Measurements from ENCODE around the gene C3orf18.

The C3orf18 gene

DNA sequence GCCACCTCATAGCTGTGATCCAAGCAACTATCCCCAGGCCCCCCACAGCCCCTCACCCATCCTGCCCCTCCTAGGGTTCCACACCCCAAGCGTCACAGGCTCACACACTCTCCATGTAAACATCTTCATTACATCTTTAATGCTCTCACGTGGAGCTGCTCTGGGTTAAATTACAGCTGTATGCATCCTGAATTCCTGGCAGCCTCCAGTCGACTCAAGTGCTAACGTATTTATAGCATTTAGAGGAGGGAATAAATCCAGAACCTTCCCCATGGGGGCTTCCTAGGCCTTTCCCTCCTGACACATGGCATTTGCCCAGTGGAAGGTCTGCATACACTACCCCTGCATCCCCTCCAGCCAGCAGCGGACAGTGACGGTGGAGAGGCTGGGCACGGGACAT lies 9.6 kb downstream of the C3orf18 start:
- TF ChIP-seq ZNF384 (IDR thresholded peaks at IDR 0.05) (no peak), SUZ12 (IDR thresholded peaks at IDR 0.05) (no peak), HDGF (IDR thresholded peaks at IDR 0.05; ENCODE audit: borderline replicate concordance) (no peak), LEF1 (IDR thresholded peaks at IDR 0.05; ENCODE audit: borderline replicate concordance) (no peak)
- CTCF ChIA-PET: no interaction called here
- POLR2A ChIA-PET: interaction anchor here (2.6 kb wide), 1 partner anchor 11 kb away, joined by 15 read pairs; the partner anchor contains the start of gene HEMK1
- DNase-seq (ENCODE audit: extremely low spot score): no peak

DNA sequence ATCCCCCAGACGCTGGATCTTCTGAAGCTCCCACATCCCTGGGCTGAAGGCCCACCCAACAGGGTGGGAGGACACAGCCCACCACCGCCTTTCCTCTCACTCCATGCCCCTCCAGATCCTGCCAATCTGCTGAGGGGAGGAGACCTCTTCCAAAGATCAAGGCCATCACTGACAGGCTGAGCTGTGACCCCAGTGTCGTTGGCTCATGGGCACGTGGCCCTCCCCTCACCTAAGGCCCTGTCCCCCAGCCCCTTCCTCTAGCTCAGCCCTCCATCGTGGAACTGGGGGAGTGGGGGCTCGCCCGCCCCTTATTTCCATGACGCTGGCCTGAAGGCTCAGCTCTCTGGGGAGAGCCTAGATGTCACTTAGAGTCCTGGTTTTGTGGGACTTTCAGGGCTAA lies 10.4 kb downstream of the C3orf18 start:
- ChIA-PET CTCF (no interaction called here), POLR2A (interaction anchor here (2.6 kb wide), 1 partner anchor 12 kb away, joined by 15 read pairs; the partner anchor contains the start of gene HEMK1)
- TF ChIP-seq L3MBTL2 (conservative IDR thresholded peaks at IDR 0.05) (no peak), FOXM1 (IDR thresholded peaks at IDR 0.05; ENCODE audit: borderline replicate concordance) (no peak), SP1 (IDR thresholded peaks at IDR 0.05) (no peak), CTBP1 (IDR thresholded peaks at IDR 0.05; ENCODE audit: borderline replicate concordance) (no peak), FOXA1 (IDR thresholded peaks at IDR 0.05) (no peak), BHLHE40 (IDR thresholded peaks at IDR 0.05; ENCODE audit: borderline replicate concordance) (no peak), ARNT (IDR thresholded peaks at IDR 0.05) (no peak), NFRKB (IDR thresholded peaks at IDR 0.05) (no peak), TARDBP (IDR thresholded peaks at IDR 0.05) (no peak), FOXK2 (IDR thresholded peaks at IDR 0.05) (no peak), ELF4 (IDR thresholded peaks at IDR 0.05) (no peak), HDGF (IDR thresholded peaks at IDR 0.05; ENCODE audit: borderline replicate concordance) (no peak), SUZ12 (IDR thresholded peaks at IDR 0.05) (no peak), LEF1 (IDR thresholded peaks at IDR 0.05; ENCODE audit: borderline replicate concordance) (no peak), ZNF384 (IDR thresholded peaks at IDR 0.05) (no peak)
- TF ChIP-seq, protein P1, sequence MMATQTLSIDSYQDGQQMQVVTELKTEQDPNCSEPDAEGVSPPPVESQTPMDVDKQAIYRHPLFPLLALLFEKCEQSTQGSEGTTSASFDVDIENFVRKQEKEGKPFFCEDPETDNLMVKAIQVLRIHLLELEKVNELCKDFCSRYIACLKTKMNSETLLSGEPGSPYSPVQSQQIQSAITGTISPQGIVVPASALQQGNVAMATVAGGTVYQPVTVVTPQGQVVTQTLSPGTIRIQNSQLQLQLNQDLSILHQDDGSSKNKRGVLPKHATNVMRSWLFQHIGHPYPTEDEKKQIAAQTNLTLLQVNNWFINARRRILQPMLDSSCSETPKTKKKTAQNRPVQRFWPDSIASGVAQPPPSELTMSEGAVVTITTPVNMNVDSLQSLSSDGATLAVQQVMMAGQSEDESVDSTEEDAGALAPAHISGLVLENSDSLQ (IDR thresholded peaks at IDR 0.05): no peak
- DNase-seq (ENCODE audit: extremely low spot score): no peak

DNA sequence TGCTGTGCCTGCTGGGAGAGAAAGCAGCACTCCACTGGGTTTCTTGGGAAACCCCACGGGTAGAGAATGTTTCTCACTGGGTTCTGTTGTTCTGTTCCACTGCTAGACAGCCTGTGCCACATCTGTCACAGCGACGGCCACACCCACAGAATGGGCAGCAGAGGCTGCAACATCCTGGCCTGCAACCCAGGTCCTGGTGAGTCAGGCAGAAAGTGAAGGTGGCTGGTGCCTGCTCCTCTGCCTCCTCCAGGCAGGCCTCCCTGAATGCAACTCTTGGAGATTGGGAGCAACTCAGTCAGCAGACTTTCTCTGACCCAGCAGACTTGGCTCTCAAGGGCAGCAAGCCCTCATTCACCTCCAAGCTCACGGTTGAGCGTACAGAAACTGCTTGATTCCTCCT lies 13.0 kb downstream of the C3orf18 start:
- CTCF ChIA-PET: no interaction called here
- POLR2A ChIA-PET: no interaction called here
- TF ChIP-seq HDGF (IDR thresholded peaks at IDR 0.05; ENCODE audit: borderline replicate concordance) (no peak), ELF4 (IDR thresholded peaks at IDR 0.05) (no peak), CTBP1 (IDR thresholded peaks at IDR 0.05; ENCODE audit: borderline replicate concordance) (no peak), BHLHE40 (IDR thresholded peaks at IDR 0.05; ENCODE audit: borderline replicate concordance) (no peak), SP1 (IDR thresholded peaks at IDR 0.05) (no peak), L3MBTL2 (conservative IDR thresholded peaks at IDR 0.05) (no peak), FOXM1 (IDR thresholded peaks at IDR 0.05; ENCODE audit: borderline replicate concordance) (no peak), ARNT (IDR thresholded peaks at IDR 0.05) (no peak), FOXA1 (IDR thresholded peaks at IDR 0.05) (no peak), FOXK2 (IDR thresholded peaks at IDR 0.05) (no peak), ZNF384 (IDR thresholded peaks at IDR 0.05) (no peak), TARDBP (IDR thresholded peaks at IDR 0.05) (no peak), SUZ12 (IDR thresholded peaks at IDR 0.05) (no peak)
- DNase-seq (ENCODE audit: extremely low spot score): no peak

DNA sequence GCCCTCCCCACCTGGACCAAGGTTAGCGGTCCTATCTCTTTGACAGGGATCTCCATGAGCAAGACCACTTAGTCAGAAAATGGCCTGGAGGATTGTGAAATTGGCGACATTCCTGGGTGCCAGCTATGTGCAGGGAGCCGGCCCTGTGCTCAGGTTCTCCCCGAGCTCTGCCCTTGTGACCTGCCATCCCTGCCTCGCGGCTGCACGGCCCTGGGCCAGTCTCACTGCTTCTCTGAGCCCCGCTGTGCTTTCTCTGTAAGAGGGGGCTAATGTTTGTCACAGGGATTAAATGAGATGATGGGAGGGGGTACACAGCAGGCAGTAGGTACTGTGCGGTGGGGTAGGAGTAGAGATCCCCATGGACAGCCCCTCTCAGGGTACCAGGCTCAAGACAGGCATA lies 14.9 kb downstream of the C3orf18 start:
- no peak for DNase-seq (ENCODE audit: extremely low spot score)
- POLR2A ChIA-PET: no interaction called here
- TF ChIP-seq CTBP1 (IDR thresholded peaks at IDR 0.05; ENCODE audit: borderline replicate concordance) (no peak), LEF1 (IDR thresholded peaks at IDR 0.05; ENCODE audit: borderline replicate concordance) (no peak), ZNF384 (IDR thresholded peaks at IDR 0.05) (no peak), L3MBTL2 (conservative IDR thresholded peaks at IDR 0.05) (no peak), BHLHE40 (IDR thresholded peaks at IDR 0.05; ENCODE audit: borderline replicate concordance) (no peak), ARNT (IDR thresholded peaks at IDR 0.05) (no peak), NFRKB (IDR thresholded peaks at IDR 0.05) (no peak), SUZ12 (IDR thresholded peaks at IDR 0.05) (no peak), TARDBP (IDR thresholded peaks at IDR 0.05) (no peak), SP1 (IDR thresholded peaks at IDR 0.05) (no peak), HDGF (IDR thresholded peaks at IDR 0.05; ENCODE audit: borderline replicate concordance) (no peak), FOXK2 (IDR thresholded peaks at IDR 0.05) (no peak), FOXM1 (IDR thresholded peaks at IDR 0.05; ENCODE audit: borderline replicate concordance) (no peak)
- TF ChIP-seq, protein P1 (IDR thresholded peaks at IDR 0.05): no peak
- CTCF ChIA-PET: interaction anchor here (3.0 kb wide), 1 partner anchor 10 kb away, joined by 10 read pairs; no protein-coding TSS in a partner anchor

DNA sequence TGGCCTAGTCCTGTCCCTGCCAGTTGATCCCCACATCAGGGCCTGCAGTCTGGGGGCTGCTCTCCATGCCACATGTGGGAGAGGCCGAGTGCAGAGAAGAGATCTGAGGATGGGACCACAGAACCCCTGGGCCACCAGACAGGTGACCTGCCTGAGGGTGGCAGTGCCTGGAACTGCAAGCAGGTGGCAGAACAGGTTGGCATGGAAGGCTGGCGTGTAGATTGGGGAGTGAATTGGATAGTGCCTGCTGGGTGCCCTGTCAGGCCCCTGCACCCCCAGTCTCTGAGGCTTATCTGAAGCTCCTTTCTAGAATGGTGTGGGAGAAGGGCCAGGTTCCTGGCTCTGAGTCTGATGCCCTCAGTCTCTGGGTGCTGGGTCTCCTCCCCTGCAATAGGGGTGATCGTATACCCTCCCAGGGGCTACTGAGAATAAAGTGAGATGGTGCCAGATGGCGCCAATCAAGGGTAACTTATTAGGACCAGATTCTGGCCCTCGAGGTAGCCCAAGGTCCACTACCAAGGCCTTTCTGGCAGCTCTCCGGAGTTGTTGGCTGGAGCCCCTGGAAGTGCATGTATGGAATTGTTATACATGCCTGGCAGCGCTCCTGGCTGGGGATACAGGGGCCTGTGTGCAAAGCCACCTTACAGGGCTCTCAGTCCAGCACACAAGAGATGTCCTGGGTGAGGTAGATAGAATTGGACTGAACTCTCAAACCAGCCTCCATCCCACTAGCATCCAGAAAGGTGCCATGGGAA lies 15.7 kb downstream of the C3orf18 start:
- no peak for DNase-seq (ENCODE audit: extremely low spot score)
- POLR2A ChIA-PET: interaction anchor here (1.0 kb wide), 1 partner anchor 17 kb away, joined by 3 read pairs; the partner anchor contains the start of gene HEMK1
- CTCF ChIA-PET: interaction anchor here (1.0 to 3.0 kb wide), 3 partner anchors 9 to 33 kb away, joined by 3 to 10 read pairs (median 5); no protein-coding TSS in a partner anchor
- TF ChIP-seq NFRKB (IDR thresholded peaks at IDR 0.05) (no peak), TARDBP (IDR thresholded peaks at IDR 0.05) (no peak), BHLHE40 (IDR thresholded peaks at IDR 0.05; ENCODE audit: borderline replicate concordance) (no peak)
- TF ChIP-seq, protein P1 (IDR thresholded peaks at IDR 0.05): no peak
